Keratinocyte (primary cell): Measurements from ENCODE around the gene PAPPA. TPM values are rescaled to one million over a fixed set of nuclear protein-coding genes. Genes with fewer than 3 reads are reported as not detected.
A peak's percentile ranks its signal among the peaks of the same experiment; 100 is the strongest.

Experiments used
- DNase-seq: peaks from one replicate; pipeline ENCODE4 v3.0.0-alpha.2; 2011; ENCODE audit warnings: low read depth, missing footprints, low spot score
- FAIRE-seq: peaks from 2 replicates; lab custom pipeline; 2011; peaks lifted over from hg19 to GRCh38; lab: Jason Lieb, UNC
- H2AFZ ChIP-seq: 2 replicates; pipeline ENCODE4 v1.6.0; 2012; ENCODE audit warnings: low read length, control low read depth, inconsistent platforms; ENCODE audit not compliant: control insufficient read depth
- H3K27ac ChIP-seq: 2 replicates; pipeline ENCODE4 v1.5.1; 2011; ENCODE audit warnings: low read length; ENCODE audit not compliant: control insufficient read depth, insufficient read depth
- H3K27me3 ChIP-seq: 3 replicates; pipeline ENCODE4 v1.6.0; 2011; ENCODE audit warnings: low read length; ENCODE audit not compliant: control insufficient read depth, insufficient read depth; ENCODE audit errors: extremely low read depth
- H3K36me3 ChIP-seq, 2 experiments: 2 replicates in 1 of 2; 3 replicates in 1 of 2; pipeline ENCODE4 v1.5.1; 2011; ENCODE audit warnings: low read length in 2 of 2, mild to moderate bottlenecking in 1 of 2; ENCODE audit not compliant: control insufficient read depth in 2 of 2, insufficient read depth in 2 of 2; ENCODE audit errors: extremely low read depth in 1 of 2
- H3K4me1 ChIP-seq: 3 replicates; pipeline ENCODE4 v1.5.1; 2011; ENCODE audit warnings: low read length; ENCODE audit not compliant: control insufficient read depth, insufficient read depth; ENCODE audit errors: extremely low read depth
- H3K4me2 ChIP-seq: 3 replicates; pipeline ENCODE4 v1.6.0; 2011; ENCODE audit warnings: low read depth, low read length; ENCODE audit not compliant: control insufficient read depth, insufficient read depth; ENCODE audit errors: extremely low read depth
- H3K4me3 ChIP-seq, 3 experiments: fragments of 200-600 bp in 1 of 3; sonication (generic) in 1 of 3; 2 replicates in 2 of 3; 3 replicates in 1 of 3; pipeline ENCODE4 v1.5.1; 2011 to 2016; ENCODE audit warnings: low read length in 3 of 3, mild to moderate bottlenecking in 3 of 3, control low read depth in 2 of 3, inconsistent platforms in 1 of 3, low read depth in 1 of 3, mixed read lengths in 1 of 3, mixed run types in 1 of 3, moderate library complexity in 1 of 3; ENCODE audit not compliant: control insufficient read depth in 2 of 3, insufficient read depth in 2 of 3; ENCODE audit errors: extremely low read depth in 1 of 3
- H3K79me2 ChIP-seq: 2 replicates; pipeline ENCODE4 v1.6.0; 2012; ENCODE audit warnings: low read length; ENCODE audit not compliant: control insufficient read depth, insufficient read depth
- H3K9ac ChIP-seq: 3 replicates; pipeline ENCODE4 v1.6.0; 2011; ENCODE audit warnings: low read length; ENCODE audit not compliant: control insufficient read depth, insufficient read depth; ENCODE audit errors: extremely low read depth
- H3K9me1 ChIP-seq: 3 replicates; pipeline ENCODE4 v1.6.0; 2011; ENCODE audit warnings: low read length; ENCODE audit not compliant: control insufficient read depth, insufficient read depth; ENCODE audit errors: extremely low read depth
- H3K9me3 ChIP-seq: 2 replicates; pipeline ENCODE4 v1.5.1; 2012; ENCODE audit warnings: low read depth, low read length; ENCODE audit not compliant: control insufficient read depth
- H4K20me1 ChIP-seq: 3 replicates; pipeline ENCODE4 v1.6.0; 2011; ENCODE audit warnings: low read length; ENCODE audit not compliant: control insufficient read depth, insufficient read depth; ENCODE audit errors: extremely low read depth
- CTCF ChIP-seq, 3 experiments: IDR thresholded peaks in 1 of 3; conservative IDR thresholded peaks in 1 of 3; optimal IDR thresholded peaks in 1 of 3; 2 replicates in 2 of 3; 3 replicates in 1 of 3; pipeline versions ENCODE3 to v1.5.1; 2011; ENCODE audit warnings: low read length in 3 of 3, mild to moderate bottlenecking in 3 of 3, moderate library complexity in 2 of 3, control low read depth in 1 of 3, inconsistent platforms in 1 of 3; ENCODE audit not compliant: insufficient read depth in 2 of 3; ENCODE audit errors: extremely low read depth in 1 of 3
- EZH2 ChIP-seq: IDR thresholded peaks from one replicate; pipeline ENCODE4 v1.6.1; 2012; ENCODE audit warnings: inconsistent platforms, mild to moderate bottlenecking, low read length, moderate library complexity
- dilution Hi-C: fragments of 300-500 bp; cut with MboI; formaldehyde crosslinking; loops from one replicate; pipeline ENCODE4 v1.7.0; 2020; ENCODE audit warnings: low sequenced_read_pairs; ENCODE audit not compliant: extremely low pct_ligation_motif_present
- polyA minus RNA-seq, 3 experiments: library from RNA; depleted of rRNA, polyadenylated mRNA; stranded (reverse); fragments of >200 nt; gene quantifications; 1 replicate in 1 of 3; 2 replicates in 1 of 3; 3 replicates in 1 of 3; pipeline ENCODE4 v1.2.3, GENCODE V29; 2011
- polyA plus RNA-seq, 5 experiments: library from polyadenylated mRNA; depleted of rRNA in 3 of 5; stranded (reverse) in 3 of 5; stranded (forward) in 1 of 5; unstranded in 1 of 5; fragments of >200 nt; gene quantifications; 1 replicate in 1 of 5; 2 replicates in 3 of 5; 3 replicates in 1 of 5; pipeline versions ENCODE4 v1.2.1 to v1.2.3, GENCODE V29; 2011 to 2012; ENCODE audit warnings: missing spikeins in 2 of 5, low read depth in 1 of 5, low replicate concordance in 1 of 5

The PAPPA gene
- polyA plus RNA-seq = 0.39 to 2.6 TPM (median 0.77 TPM) in 3 replicates
- 0.07 TPM for polyA plus RNA-seq (2011; ENCODE audit: low read depth)
- polyA plus RNA-seq (2011; cell fraction: cytosol; rRNA removed) = 0.45 and 0.60 TPM in 2 replicates
- polyA plus RNA-seq (2011; cell fraction: nucleus; rRNA removed) = 2.5 and 2.6 TPM in 2 replicates
- polyA plus RNA-seq (2012; ENCODE audit: low replicate concordance) = 0.04 and 1.9 TPM in 2 replicates
- polyA minus RNA-seq = 2.3 to 10.1 TPM (median 3.2 TPM) in 3 replicates
- 1.2 TPM for polyA minus RNA-seq (2011; cell fraction: cytosol; rRNA and poly(A)+ RNA removed)
- 5.8 and 8.8 TPM in 2 replicates for polyA minus RNA-seq (2011; cell fraction: nucleus; rRNA and poly(A)+ RNA removed)

GRCh38 chr9:116153765-116154333, at the start of gene PAPPA:
TSS of gene PAPPA (plus strand) at chr9:116153791. CDS start at chr9:116154173, 382 bp downstream.
- Histone ChIP-seq H2AFZ (peak within 1 kb of the TSS; percentile 72), H3K9me3 (no peaks in the 10 kb centered on the region), H3K9ac (peak within 1 kb of the TSS; percentile 69), H3K4me2 (peak within 1 kb of the TSS; percentile 83), H3K9me1 (no peaks in the 10 kb centered on the region), H4K20me1 (no peaks in the 10 kb centered on the region), H3K4me1 (peaks cover 29% of the 10 kb centered on the region), H3K4me3 (peak within 1 kb of the TSS; percentile 55 to 68 (median 65)), H3K79me2 (no peaks in the 10 kb centered on the region), H3K27ac (peak within 1 kb of the TSS; percentile 33), H3K27me3 (no peaks in the 10 kb centered on the region), H3K36me3 (no peaks in the 10 kb centered on the region)
- dilution Hi-C loops = no loop called here
- DNase-seq = no peak
- no peak for FAIRE-seq
- TF ChIP-seq EZH2 (no peak), CTCF (optimal IDR thresholded peaks at IDR 0.05 in 1 of 3, IDR thresholded peaks at IDR 0.05 in 1 of 3, conservative IDR thresholded peaks at IDR 0.05 in 1 of 3; ENCODE audit: extremely low read depth in 1 of 3, insufficient read depth in 2 of 3, low read length in 3 of 3) (no peak)

- H3K4me3 ChIP-seq = no peak overlapping the region
- no peak overlapping the region for H3K27ac ChIP-seq
- DNase-seq (no peak), FAIRE-seq (peak; percentile 57)
- no peak overlapping the region for H3K9ac ChIP-seq
- dilution Hi-C loops = no loop called here
- no peaks in the 10 kb centered on the region for H4K20me1 ChIP-seq
- no peaks in the 10 kb centered on the region for H3K27me3 ChIP-seq
- TF ChIP-seq CTCF (optimal IDR thresholded peaks at IDR 0.05 in 1 of 3, IDR thresholded peaks at IDR 0.05 in 1 of 3, conservative IDR thresholded peaks at IDR 0.05 in 1 of 3; ENCODE audit: extremely low read depth in 1 of 3, insufficient read depth in 2 of 3, low read length in 3 of 3) (no peak), EZH2 (no peak)
- no peaks in the 10 kb centered on the region for H3K9me3 ChIP-seq
- no peaks in the 10 kb centered on the region for H3K36me3 ChIP-seq
- no peaks in the 10 kb centered on the region for H3K79me2 ChIP-seq
- peaks cover 23% of the 10 kb centered on the region for H3K4me1 ChIP-seq
- H3K4me2 ChIP-seq = no peak overlapping the region
- no peak overlapping the region for H2AFZ ChIP-seq
- H3K9me1 ChIP-seq = no peaks in the 10 kb centered on the region
Observed at GRCh38 chr9:116103976-116104820, 49.4 kb upstream of the PAPPA start.
